SU-DHL-6 (cell line): ENCODE results near the gene CTF1.

Source experiments
- EZH2phosphoT487 ChIP-seq: fragments of 200-600 bp; sonication (generic), shearing (Covaris generic); conservative IDR thresholded peaks from 2 replicates; pipeline ENCODE4 v1.6.1; 2018; ENCODE audit warnings: mild to moderate bottlenecking, antibody characterized with exemption, low read length, moderate library complexity, mixed read lengths
- TF ChIP-seq, protein P1 (sequence below): fragments of 200-600 bp; sonication (generic); IDR thresholded peaks from one replicate; pipeline ENCODE4 v1.5.1; 2017; ENCODE audit warnings: antibody characterized with exemption, mild to moderate bottlenecking, low read length, moderate library complexity; ENCODE audit not compliant: insufficient read depth, poor library complexity, severe bottlenecking

DNA sequence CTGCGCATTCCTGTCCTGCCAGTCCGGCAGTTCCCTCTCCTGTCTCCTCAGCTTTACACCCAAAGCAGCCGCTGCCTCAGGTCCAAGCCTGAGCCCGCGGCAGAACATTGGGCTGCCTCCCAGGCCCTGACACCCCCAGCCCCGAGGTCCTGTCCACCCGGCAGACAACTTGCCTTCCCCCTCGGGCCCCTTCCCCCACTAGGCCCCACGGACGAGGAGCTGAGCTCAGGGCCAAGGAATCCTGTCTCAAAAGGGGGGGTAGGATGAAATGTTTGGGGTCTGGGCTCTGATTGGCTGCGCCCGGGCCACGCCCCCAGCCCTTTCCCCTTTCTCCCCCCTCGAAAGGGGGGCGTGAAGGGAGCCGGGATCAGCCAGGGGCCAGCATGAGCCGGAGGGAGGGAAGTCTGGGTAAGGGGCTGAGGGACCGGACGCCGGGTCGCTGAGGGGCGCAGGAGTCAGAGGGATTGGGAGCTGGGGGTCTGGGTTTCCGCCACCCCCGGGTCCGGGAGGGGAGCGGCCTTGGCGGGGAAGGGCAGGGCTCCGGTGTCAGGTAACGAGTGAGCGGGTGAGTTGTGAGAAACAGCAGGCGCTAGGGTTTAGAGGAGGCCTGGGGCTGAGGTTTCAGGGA lies at the start of gene CTF1:
- TF ChIP-seq, protein P1, sequence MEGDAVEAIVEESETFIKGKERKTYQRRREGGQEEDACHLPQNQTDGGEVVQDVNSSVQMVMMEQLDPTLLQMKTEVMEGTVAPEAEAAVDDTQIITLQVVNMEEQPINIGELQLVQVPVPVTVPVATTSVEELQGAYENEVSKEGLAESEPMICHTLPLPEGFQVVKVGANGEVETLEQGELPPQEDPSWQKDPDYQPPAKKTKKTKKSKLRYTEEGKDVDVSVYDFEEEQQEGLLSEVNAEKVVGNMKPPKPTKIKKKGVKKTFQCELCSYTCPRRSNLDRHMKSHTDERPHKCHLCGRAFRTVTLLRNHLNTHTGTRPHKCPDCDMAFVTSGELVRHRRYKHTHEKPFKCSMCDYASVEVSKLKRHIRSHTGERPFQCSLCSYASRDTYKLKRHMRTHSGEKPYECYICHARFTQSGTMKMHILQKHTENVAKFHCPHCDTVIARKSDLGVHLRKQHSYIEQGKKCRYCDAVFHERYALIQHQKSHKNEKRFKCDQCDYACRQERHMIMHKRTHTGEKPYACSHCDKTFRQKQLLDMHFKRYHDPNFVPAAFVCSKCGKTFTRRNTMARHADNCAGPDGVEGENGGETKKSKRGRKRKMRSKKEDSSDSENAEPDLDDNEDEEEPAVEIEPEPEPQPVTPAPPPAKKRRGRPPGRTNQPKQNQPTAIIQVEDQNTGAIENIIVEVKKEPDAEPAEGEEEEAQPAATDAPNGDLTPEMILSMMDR = no peak
- no peak for TF ChIP-seq EZH2phosphoT487
